B cell (primary cell): Measurements from ENCODE around the gene MRPS22. TPM values are rescaled to one million over a fixed set of nuclear protein-coding genes. Genes with fewer than 3 reads are reported as not detected.

Source experiments
- ATAC-seq: fragments of 200-7000 bp; cut with Tn5 transposase; one replicate; pipeline ENCODE4 v1.10.0; 2021; ENCODE audit warnings: low read depth, mild to moderate bottlenecking, moderate number of reproducible peaks, moderate library complexity
- CTCF ChIA-PET: fragments of 350-600 bp; sonication (Branson Sonifier 250); formaldehyde crosslinking; loops from one replicate; lab custom pipeline; 2021; ENCODE audit warnings: antibody characterized with exemption, inconsistent platforms; lab: Charles Lee
- POLR2A ChIA-PET: fragments of 350-600 bp; sonication (Branson Sonifier 250); formaldehyde crosslinking; loops from one replicate; lab custom pipeline; 2021; ENCODE audit warnings: antibody characterized with exemption; lab: Charles Lee
- DNase-seq: peaks from one replicate; pipeline ENCODE4 v3.0.0; 2013
- H2AFZ ChIP-seq: 2 replicates; pipeline ENCODE4 v1.6.1; 2012; ENCODE audit warnings: mild to moderate bottlenecking, low read depth, low read length; ENCODE audit not compliant: insufficient read depth, poor library complexity, severe bottlenecking
- H3K27ac ChIP-seq, 2 donors: 1 replicate in 1 of 2; 2 replicates in 1 of 2; pipeline ENCODE4 v1.5.1; 2012 to 2013; ENCODE audit warnings: low read length in 2 of 2, mild to moderate bottlenecking in 2 of 2, moderate library complexity in 1 of 2
- H3K27me3 ChIP-seq, 4 experiments: fragments of 200-600 bp in 1 of 4; sonication (generic) in 1 of 4; replicated peaks in 1 of 4; 1 replicate in 2 of 4; 2 replicates in 2 of 4; pipeline versions ENCODE4 v1.6.1 to v1.7.0; 2013 to 2016; ENCODE audit warnings: low read length in 3 of 4, mild to moderate bottlenecking in 2 of 4, mixed read lengths in 1 of 4, moderate library complexity in 1 of 4; ENCODE audit not compliant: insufficient read depth in 4 of 4, control insufficient read depth in 3 of 4; ENCODE audit errors: control extremely low read depth in 1 of 4
- H3K36me3 ChIP-seq, 2 experiments: replicated peaks in 1 of 2; 1 replicate in 1 of 2; 2 replicates in 1 of 2; pipeline versions ENCODE4 v1.6.1 to v1.7.1; 2013; ENCODE audit warnings: low read length in 1 of 2; ENCODE audit not compliant: insufficient read depth in 2 of 2, control insufficient read depth in 1 of 2; ENCODE audit errors: control extremely low read depth in 1 of 2, extremely low read depth in 1 of 2
- H3K4me1 ChIP-seq, 2 donors: fragments of 200-600 bp in 1 of 2; sonication (generic) in 1 of 2; 1 replicate in 1 of 2; 2 replicates in 1 of 2; pipeline versions ENCODE4 v1.5.1 to v1.6.1; 2013 to 2017; ENCODE audit warnings: low read length in 2 of 2; ENCODE audit not compliant: control insufficient read depth in 2 of 2, insufficient read depth in 2 of 2
- H3K4me2 ChIP-seq: replicated peaks from 2 replicates; pipeline ENCODE3; 2012; ENCODE audit warnings: mild to moderate bottlenecking, low read depth, low read length; ENCODE audit not compliant: poor library complexity, severe bottlenecking
- H3K4me3 ChIP-seq, 5 experiments: fragments of 200-600 bp in 1 of 5; sonication (generic) in 1 of 5; 1 replicate in 3 of 5; 2 replicates in 2 of 5; pipeline versions ENCODE4 v1.5.1 to v1.7.0; 2011 to 2016; ENCODE audit warnings: low read length in 4 of 5, mild to moderate bottlenecking in 4 of 5, low read depth in 2 of 5, control low read depth in 1 of 5, moderate library complexity in 1 of 5; ENCODE audit not compliant: insufficient read depth in 1 of 5; ENCODE audit errors: control extremely low read depth in 1 of 5, extremely low read depth in 1 of 5
- H3K79me2 ChIP-seq: fragments of 200-600 bp; sonication (generic); one replicate; pipeline ENCODE4 v1.6.0; 2016; ENCODE audit warnings: low read length; ENCODE audit not compliant: control insufficient read depth, insufficient read depth
- H3K9ac ChIP-seq: fragments of 200-600 bp; sonication (generic); 2 replicates; pipeline ENCODE4 v1.6.1; 2017; ENCODE audit warnings: mild to moderate bottlenecking, low read length, moderate library complexity
- H3K9me3 ChIP-seq, 3 donors: one replicate each; pipeline versions ENCODE4 v1.6.1 to v1.7.1; 2013; ENCODE audit warnings: low read length in 2 of 3; ENCODE audit not compliant: control insufficient read depth in 2 of 3, insufficient read depth in 1 of 3; ENCODE audit errors: control extremely low read depth in 1 of 3
- H4K20me1 ChIP-seq: 2 replicates; pipeline ENCODE4 v1.6.0; 2012; ENCODE audit warnings: mild to moderate bottlenecking, low read length; ENCODE audit not compliant: insufficient read depth, control insufficient read depth, poor library complexity, severe bottlenecking
- H3K27ac Mint-ChIP-seq: one replicate; pipeline ENCODE4 v1.8.0; 2021; ENCODE audit warnings: mixed read lengths
- H3K27me3 Mint-ChIP-seq: one replicate; pipeline ENCODE4 v1.8.0; 2021; ENCODE audit warnings: mixed read lengths
- H3K4me1 Mint-ChIP-seq: one replicate; pipeline ENCODE4 v1.8.0; 2021; ENCODE audit warnings: mixed read lengths
- H3K4me3 Mint-ChIP-seq: one replicate; pipeline ENCODE4 v1.8.0; 2021; ENCODE audit warnings: mixed read lengths
- H3K9me3 Mint-ChIP-seq: one replicate; pipeline ENCODE4 v1.8.0; 2022; ENCODE audit warnings: mixed read lengths; ENCODE audit not compliant: insufficient read depth
- CTCF ChIP-seq: fragments of 200-600 bp; IDR thresholded peaks from one replicate; pipeline ENCODE4 v1.8.0; 2022; ENCODE audit warnings: antibody characterized with exemption, mild to moderate bottlenecking
- EZH2 ChIP-seq: IDR thresholded peaks from 2 replicates; pipeline ENCODE4 v1.6.1; 2012; ENCODE audit warnings: borderline replicate concordance, low read depth, mild to moderate bottlenecking, moderate library complexity, low read length; ENCODE audit not compliant: insufficient read depth, poor library complexity, severe bottlenecking
- WGBS: methylation state at CpG from one replicate; pipeline ENCODE4 v1.1.5; 2013; ENCODE audit warnings: missing lambda C conversion rate; ENCODE audit not compliant: insufficient coverage; 5-methylcytosine and 5-hydroxymethylcytosine counted together
- intact Hi-C: fragments of 100-400 bp; cut with micrococcal nuclease; formaldehyde crosslinking; loops from one replicate; pipeline ENCODE4 v1.10.0; 2022
- polyA plus RNA-seq: library from polyadenylated mRNA; depleted of rRNA; stranded (reverse); fragments of >200 nt; gene quantifications from 2 replicates; pipeline ENCODE4 v1.2.3, GENCODE V29; 2012
- total RNA-seq, 2 donors: library from RNA; stranded (reverse); fragments of 120-200 nt in 1 of 2; gene quantifications; 1 replicate in 1 of 2; 2 replicates in 1 of 2; pipeline versions ENCODE4 v1.2.3 to v1.2.4, GENCODE V29; 2013 to 2022

MRPS22 gene
- total and polyA plus RNA-seq, 2 donors (not counting 1 experiment from before 2014, with no cell fraction given): 19.1 to 32.5 TPM

- Histone ChIP-seq H3K9me3 (no peaks in the 10 kb centered on the region), H3K27me3 (no peaks in the 10 kb centered on the region), H3K9ac (no peak overlapping the region), H3K27ac (no peak overlapping the region), H2AFZ (no peak overlapping the region), H4K20me1 (no peaks in the 10 kb centered on the region), H3K4me1 (no peaks in the 10 kb centered on the region), H3K36me3 (peaks cover 40 to 91% of the 10 kb centered on the region in 2 experiments), H3K4me2 (no peak overlapping the region), H3K79me2 (no peaks in the 10 kb centered on the region), H3K4me3 (no peak overlapping the region)
- ChIA-PET CTCF (no interaction called here), POLR2A (no interaction called here)
- no peak overlapping the region for H3K4me3 Mint-ChIP-seq
- no peak for DNase-seq
- peaks cover 3% of the 10 kb centered on the region for H3K4me1 Mint-ChIP-seq
- H3K9me3 Mint-ChIP-seq: no peaks in the 10 kb centered on the region
- no peak overlapping the region for H3K27ac Mint-ChIP-seq
- intact Hi-C loops: no loop called here
- H3K27me3 Mint-ChIP-seq: no peaks in the 10 kb centered on the region
- ATAC-seq: no peak
- WGBS: 93% methylated on average over 2 of the region's 4 CpGs
- no peak for TF ChIP-seq EZH2
- no peak for TF ChIP-seq CTCF
These were observed 10.8 kb downstream of the MRPS22 start for GRCh38 chr3:139354661-139355060.

GRCh38 chr3:139355476-139355875 lies 11.7 kb downstream of the MRPS22 start:
- Histone ChIP-seq H3K79me2 (no peaks in the 10 kb centered on the region), H4K20me1 (no peaks in the 10 kb centered on the region), H3K9me3 (no peaks in the 10 kb centered on the region), H3K4me1 (no peaks in the 10 kb centered on the region), H3K4me3 (no peak overlapping the region), H3K9ac (no peak overlapping the region), H3K27ac (no peak overlapping the region), H3K27me3 (no peaks in the 10 kb centered on the region), H3K4me2 (no peak overlapping the region), H3K36me3 (peaks cover 40 to 94% of the 10 kb centered on the region in 2 experiments), H2AFZ (no peak overlapping the region)
- no peaks in the 10 kb centered on the region for H3K27me3 Mint-ChIP-seq
- intact Hi-C loops: no loop called here
- H3K4me3 Mint-ChIP-seq: no peak overlapping the region
- H3K9me3 Mint-ChIP-seq: no peaks in the 10 kb centered on the region
- POLR2A ChIA-PET: no interaction called here
- no peak overlapping the region for H3K27ac Mint-ChIP-seq
- WGBS: no CpG with 5 or more reads among the region's 4 CpGs
- TF ChIP-seq CTCF (no peak), EZH2 (no peak)
- CTCF ChIA-PET: interaction anchor here (1.0 kb wide), 1 partner anchor 11 kb away, joined by 3 read pairs; the partner anchor contains the start of gene MRPS22
- ATAC-seq (no peak), DNase-seq (no peak)
- H3K4me1 Mint-ChIP-seq: peaks cover 3% of the 10 kb centered on the region
